ENCODE data around the gene SLC35E4. TPM values are rescaled to one million over a fixed set of nuclear protein-coding genes. Genes with fewer than 3 reads are reported as not detected.
A peak's percentile ranks its signal among the peaks of the same experiment; 100 is the strongest.
"Not testable (repeated sequence)": the region's sequence is repeated elsewhere in the genome, so short reads cannot be mapped to it uniquely, and the experiment has no call there.

The SLC35E4 gene
- total RNA-seq, 1 experiment from 2014 or later: 1.1 TPM

GRCh38 chr22:30652852-30653251 lies 17.3 kb downstream of the SLC35E4 start:
- H3K36me3 ChIP-seq: no peaks in the 10 kb centered on the region
- DNase-seq: no peak
- no peaks in the 10 kb centered on the region for H3K9me3 ChIP-seq (replicated peaks)
- H3K27ac ChIP-seq: no peak overlapping the region
- H3K4me3 ChIP-seq: no peak overlapping the region
- no peaks in the 10 kb centered on the region for H3K4me1 ChIP-seq
- no peaks in the 10 kb centered on the region for H3K27me3 ChIP-seq

GRCh38 chr22:30654361-30654760 lies 18.8 kb downstream of the SLC35E4 start:
- H3K27me3 ChIP-seq: no peaks in the 10 kb centered on the region
- no peak overlapping the region for H3K4me3 ChIP-seq
- no peaks in the 10 kb centered on the region for H3K4me1 ChIP-seq
- no peaks in the 10 kb centered on the region for H3K9me3 ChIP-seq (replicated peaks)
- no peaks in the 10 kb centered on the region for H3K36me3 ChIP-seq
- no peak for DNase-seq
- no peak overlapping the region for H3K27ac ChIP-seq

- Histone ChIP-seq H3K27ac (no peak overlapping the region), H3K4me1 (no peaks in the 10 kb centered on the region), H3K9me3 (replicated peaks) (no peaks in the 10 kb centered on the region), H3K4me3 (no peak overlapping the region), H3K36me3 (no peaks in the 10 kb centered on the region), H3K27me3 (no peaks in the 10 kb centered on the region)
- no peak for DNase-seq
Observed at GRCh38 chr22:30655532-30655931, 20.0 kb downstream of the SLC35E4 start.

- H3K36me3 ChIP-seq: no peaks in the 10 kb centered on the region
- no peak overlapping the region for H3K27ac ChIP-seq
- no peaks in the 10 kb centered on the region for H3K9me3 ChIP-seq (replicated peaks)
- H3K4me1 ChIP-seq: no peaks in the 10 kb centered on the region
- H3K4me3 ChIP-seq: no peak overlapping the region
- H3K27me3 ChIP-seq: no peaks in the 10 kb centered on the region
- DNase-seq: no peak
Observed at GRCh38 chr22:30662040-30662439, 26.5 kb downstream of the SLC35E4 start.

GRCh38 chr22:30664798-30665197 lies 29.2 kb downstream of the SLC35E4 start:
- DNase-seq: no peak
- H3K36me3 ChIP-seq: no peaks in the 10 kb centered on the region
- H3K4me3 ChIP-seq: no peak overlapping the region
- no peaks in the 10 kb centered on the region for H3K4me1 ChIP-seq
- H3K27me3 ChIP-seq: no peaks in the 10 kb centered on the region
- H3K27ac ChIP-seq: no peak overlapping the region
- H3K9me3 ChIP-seq (replicated peaks): no peaks in the 10 kb centered on the region

GRCh38 chr22:30665266-30665665 lies 29.7 kb downstream of the SLC35E4 start:
- Histone ChIP-seq H3K27me3 (no peaks in the 10 kb centered on the region), H3K9me3 (replicated peaks) (no peaks in the 10 kb centered on the region), H3K36me3 (no peaks in the 10 kb centered on the region), H3K4me1 (no peaks in the 10 kb centered on the region), H3K4me3 (no peak overlapping the region), H3K27ac (no peak overlapping the region)
- DNase-seq: no peak

- no peak overlapping the region for H3K27ac ChIP-seq
- DNase-seq: no peak
Observed at GRCh38 chr22:30665786-30666185, 30.2 kb downstream of the SLC35E4 start.

GRCh38 chr22:30667107-30667493 lies 31.5 kb downstream of the SLC35E4 start:
- Histone ChIP-seq H3K27ac (no peak overlapping the region), H3K4me1 (no peaks in the 10 kb centered on the region), H3K4me3 (peak overlapping the region; percentile 58), H3K36me3 (no peaks in the 10 kb centered on the region), H3K27me3 (no peaks in the 10 kb centered on the region), H3K9me3 (replicated peaks) (no peaks in the 10 kb centered on the region)
- DNase-seq: no peak

More at GRCh38 chr22:30665786-30666185, 30.2 kb downstream of the SLC35E4 start:
- Histone ChIP-seq H3K4me3 (no peak overlapping the region), H3K27me3 (no peaks in the 10 kb centered on the region), H3K36me3 (no peaks in the 10 kb centered on the region), H3K4me1 (no peaks in the 10 kb centered on the region), H3K9me3 (replicated peaks) (no peaks in the 10 kb centered on the region)

- no peaks in the 10 kb centered on the region for H3K27me3 ChIP-seq
- DNase-seq: peak; percentile 84 to 88
Observed at GRCh38 chr22:30667494-30668385, 32.2 kb downstream of the SLC35E4 start, which contains the start of gene DUSP18. DUSP18 (minus strand) TSS chr22:30667875; CDS start chr22:30664003, 3,872 bp downstream.

GRCh38 chr22:30668386-30668710 lies 32.8 kb downstream of the SLC35E4 start:
- Histone ChIP-seq H3K9me3 (replicated peaks) (no peaks in the 10 kb centered on the region), H3K27me3 (no peaks in the 10 kb centered on the region), H3K36me3 (no peaks in the 10 kb centered on the region), H3K27ac (no peak overlapping the region), H3K4me1 (no peaks in the 10 kb centered on the region), H3K4me3 (peak overlapping the region; percentile 58)
- no peak for DNase-seq

More at GRCh38 chr22:30667494-30668385, 32.2 kb downstream of the SLC35E4 start, which contains the start of gene DUSP18:
- Histone ChIP-seq H3K27ac (no peak within 1 kb of the TSS), H3K36me3 (no peaks in the 10 kb centered on the region), H3K4me1 (no peaks in the 10 kb centered on the region), H3K9me3 (replicated peaks) (no peaks in the 10 kb centered on the region), H3K4me3 (peak within 1 kb of the TSS; percentile 58)

- no peaks in the 10 kb centered on the region for H3K9me3 ChIP-seq (replicated peaks)
- H3K4me3 ChIP-seq: no peak overlapping the region
- H3K27me3 ChIP-seq: no peaks in the 10 kb centered on the region
- no peaks in the 10 kb centered on the region for H3K36me3 ChIP-seq
- no peak for DNase-seq
- no peaks in the 10 kb centered on the region for H3K4me1 ChIP-seq
- H3K27ac ChIP-seq: no peak overlapping the region
Observed at GRCh38 chr22:30671071-30671470, 35.5 kb downstream of the SLC35E4 start.

GRCh38 chr22:30673136-30673535 lies 37.6 kb downstream of the SLC35E4 start:
- no peak for DNase-seq
- no peak overlapping the region for H3K27ac ChIP-seq
- H3K4me1 ChIP-seq: no peaks in the 10 kb centered on the region
- H3K27me3 ChIP-seq: no peaks in the 10 kb centered on the region
- H3K4me3 ChIP-seq: no peak overlapping the region
- no peaks in the 10 kb centered on the region for H3K9me3 ChIP-seq (replicated peaks)
- H3K36me3 ChIP-seq: no peaks in the 10 kb centered on the region

GRCh38 chr22:30674482-30674881 lies 38.9 kb downstream of the SLC35E4 start:
- H3K4me1 ChIP-seq: no peaks in the 10 kb centered on the region
- no peak overlapping the region for H3K27ac ChIP-seq
- H3K36me3 ChIP-seq: no peaks in the 10 kb centered on the region
- no peaks in the 10 kb centered on the region for H3K9me3 ChIP-seq (replicated peaks)
- 0 out of 2 replicates have a peak, but pooled peaks cover 2% of the 10 kb centered on the region for H3K27me3 ChIP-seq
- DNase-seq: no peak
- H3K4me3 ChIP-seq: no peak overlapping the region

- Histone ChIP-seq H3K27ac (no peak overlapping the region), H3K4me3 (no peak overlapping the region), H3K36me3 (no peaks in the 10 kb centered on the region), H3K4me1 (no peaks in the 10 kb centered on the region), H3K27me3 (0 out of 2 replicates have a peak, but pooled peaks cover 2% of the 10 kb centered on the region), H3K9me3 (replicated peaks) (no peaks in the 10 kb centered on the region)
- peak in 1 of 2 experiments; percentile 17 for DNase-seq
Observed at GRCh38 chr22:30675436-30675835, 39.9 kb downstream of the SLC35E4 start.

- H3K36me3 ChIP-seq; DNase-seq; H3K9me3 ChIP-seq (replicated peaks): not testable (repeated sequence)
Observed at GRCh38 chr22:30676565-30676964, 41.0 kb downstream of the SLC35E4 start.

More at GRCh38 chr22:30676565-30676964, 41.0 kb downstream of the SLC35E4 start:
- not testable (repeated sequence) for H3K27ac ChIP-seq, H3K4me1 ChIP-seq, H3K27me3 ChIP-seq, H3K4me3 ChIP-seq
